CMK (cell line): ENCODE measurements around the gene RAB7B.

ENCODE experiments used
- DNase-seq: peaks from one replicate; pipeline ENCODE4 v3.0.0-alpha.2; 2010; ENCODE audit warnings: low read depth

Gene RAB7B

DNA sequence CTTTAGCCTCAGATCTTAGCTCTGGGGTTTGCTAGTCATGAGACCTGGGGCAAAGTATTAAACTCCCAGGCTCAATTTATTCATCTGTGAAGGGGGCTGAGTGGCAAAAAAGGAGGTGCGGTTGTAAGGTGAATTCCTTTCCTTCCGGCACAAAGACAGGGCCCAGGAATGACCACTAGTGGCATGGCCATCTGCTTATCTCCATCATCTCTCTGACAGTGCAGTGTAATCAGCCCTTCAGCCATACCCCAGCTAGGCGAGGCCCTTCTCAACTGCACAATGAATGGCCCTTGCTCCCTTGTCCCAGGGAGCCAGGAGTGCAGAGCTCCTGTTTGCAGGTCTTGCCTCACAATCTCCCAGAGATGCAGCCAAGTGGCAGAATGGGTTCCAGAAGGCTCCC is 54.3 kb downstream of the RAB7B start:
- DNase-seq, result no peak

DNA sequence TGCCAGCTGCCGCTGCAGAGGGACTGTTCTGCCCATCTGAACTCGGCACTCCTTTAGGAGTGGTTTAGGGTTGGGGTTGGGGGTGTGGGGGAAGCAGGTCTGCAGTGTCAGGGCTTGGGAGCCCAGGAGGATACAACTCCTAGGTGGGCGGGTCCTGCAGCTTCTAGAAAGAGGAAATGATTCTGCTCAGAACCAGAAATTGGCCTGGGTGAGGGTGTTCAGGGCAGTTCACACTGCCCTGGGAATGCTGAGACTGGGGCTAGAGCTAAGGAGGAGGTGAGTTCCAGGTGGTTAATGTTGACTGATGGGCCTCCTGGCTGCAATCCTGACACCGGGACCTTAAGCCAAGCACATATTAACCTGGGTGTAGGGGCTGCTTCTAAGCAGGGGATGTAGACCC is 55.2 kb downstream of the RAB7B start:
- no peak for DNase-seq

DNA sequence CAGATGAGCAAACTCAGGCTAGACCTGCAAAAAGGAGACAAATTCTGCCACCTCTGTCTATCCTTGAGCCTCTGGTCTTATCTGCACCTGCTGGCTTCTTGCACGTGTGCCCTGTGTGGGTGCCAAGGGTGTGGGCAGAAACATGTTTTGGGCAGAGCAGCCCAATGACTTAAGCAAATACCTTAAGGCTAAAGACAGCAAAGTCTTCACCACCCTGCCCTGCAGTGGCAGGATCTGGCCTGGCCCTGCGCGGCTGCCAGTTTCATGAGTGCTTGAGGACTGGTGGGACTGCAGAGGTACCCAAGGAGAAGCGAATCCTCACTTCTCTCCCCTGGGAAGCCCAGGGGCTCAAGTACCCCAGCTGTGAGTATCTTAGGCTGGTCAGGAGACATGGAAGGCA is 56.2 kb downstream of the RAB7B start:
- DNase-seq, result no peak

DNA sequence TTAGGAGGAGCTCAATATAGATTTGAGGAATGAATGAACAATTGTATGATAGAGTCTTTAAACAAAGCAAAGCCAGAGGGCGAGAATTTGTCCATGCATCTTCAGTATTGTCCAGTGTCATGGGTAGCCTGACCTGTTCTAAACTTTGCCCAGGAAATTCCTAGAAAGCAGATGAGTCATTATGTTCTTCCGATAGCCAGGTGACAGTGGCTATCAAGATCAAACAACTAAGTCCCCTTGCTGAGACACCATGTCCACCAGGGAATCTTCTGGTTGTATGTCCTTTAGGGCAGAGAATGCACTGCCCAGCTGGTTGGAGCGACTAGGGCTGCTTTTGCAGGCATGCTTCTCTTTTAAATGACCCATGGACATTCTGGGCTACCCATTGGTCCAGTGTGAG is 58.1 kb downstream of the RAB7B start:
- DNase-seq, result no peak

DNA sequence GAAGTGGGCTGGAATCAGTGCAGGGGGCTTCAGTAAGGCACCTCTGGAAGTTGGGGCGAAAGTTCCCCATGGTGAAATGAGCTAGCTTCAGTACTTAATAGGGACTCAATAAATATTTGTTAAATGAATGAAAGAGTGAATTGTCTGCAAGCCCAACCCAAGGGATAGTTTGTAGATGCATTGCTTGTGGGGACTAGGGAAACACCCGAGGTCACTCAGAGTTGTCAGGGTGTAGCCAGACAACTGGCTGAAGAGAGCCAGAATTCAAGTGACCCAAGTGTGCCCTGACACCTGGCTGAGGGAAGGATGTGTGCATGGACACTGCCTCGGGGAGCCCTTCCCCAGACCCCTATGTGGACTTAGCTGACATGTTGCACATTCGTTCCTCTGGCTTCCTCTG is 58.7 kb downstream of the RAB7B start:
- DNase-seq, result no peak

GRCh38 chr1:205943245-205943644 is 60.0 kb downstream of the RAB7B start, which contains the start of gene SLC26A9:
Gene SLC26A9, minus strand, starts transcription at chr1:205943456. Its CDS starts 7,636 bp downstream, at chr1:205935820.
- DNase-seq, result no peak

GRCh38 chr1:205942631-205943159 is 60.5 kb downstream of the RAB7B start:
- DNase-seq, result no peak

DNA sequence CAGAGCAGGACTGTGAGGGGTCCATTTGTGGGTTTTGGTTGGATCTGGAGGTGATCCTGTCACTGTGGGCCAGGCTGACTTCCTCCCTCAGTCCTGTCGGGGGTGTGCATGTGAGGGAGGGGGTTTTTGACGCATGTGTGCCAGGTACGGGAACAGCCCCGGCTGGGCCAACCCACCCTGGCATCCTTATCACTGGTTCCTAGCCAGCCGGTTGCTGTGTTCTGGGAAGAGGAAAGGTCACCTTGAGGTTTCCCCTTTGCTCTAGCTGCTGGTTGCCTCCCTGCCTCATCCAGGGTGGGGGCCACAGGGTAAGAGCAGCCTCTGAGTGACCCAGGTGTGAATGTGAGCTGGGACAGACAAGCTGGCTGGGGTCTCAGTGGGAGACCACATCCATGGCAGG is 62.5 kb downstream of the RAB7B start:
- DNase-seq, result no peak

DNA sequence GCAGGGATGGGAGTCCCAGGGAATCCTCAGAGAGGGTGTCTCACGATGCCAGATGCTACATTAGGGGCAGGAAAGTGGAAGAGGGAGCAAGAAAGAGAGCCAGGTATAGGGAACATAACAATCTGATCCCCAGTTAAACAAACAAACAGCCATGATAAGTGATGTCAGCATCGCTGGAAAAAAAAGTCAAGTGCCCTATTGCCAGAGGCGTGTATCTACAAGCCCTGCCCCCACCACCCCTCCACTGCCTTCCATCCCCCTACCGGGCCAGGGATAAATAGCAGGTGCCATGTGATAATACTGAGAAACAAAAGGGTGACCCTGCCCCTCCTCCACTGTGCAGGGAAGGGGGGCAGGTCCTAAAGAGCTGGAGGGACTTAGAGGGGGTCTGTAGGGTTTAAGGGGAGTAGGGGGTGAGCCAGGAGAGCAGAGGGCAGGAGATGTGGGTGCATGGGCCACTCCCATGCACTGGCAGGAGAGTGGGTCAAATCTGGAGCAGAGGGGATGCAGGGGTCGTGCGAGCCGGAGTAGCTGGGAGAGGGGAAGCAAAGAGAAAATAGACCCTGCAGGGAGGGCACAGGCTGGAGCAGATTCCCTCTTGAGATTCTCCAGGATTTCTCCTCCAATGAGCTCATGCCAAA is 63.4 kb downstream of the RAB7B start:
- DNase-seq, result no peak

DNA sequence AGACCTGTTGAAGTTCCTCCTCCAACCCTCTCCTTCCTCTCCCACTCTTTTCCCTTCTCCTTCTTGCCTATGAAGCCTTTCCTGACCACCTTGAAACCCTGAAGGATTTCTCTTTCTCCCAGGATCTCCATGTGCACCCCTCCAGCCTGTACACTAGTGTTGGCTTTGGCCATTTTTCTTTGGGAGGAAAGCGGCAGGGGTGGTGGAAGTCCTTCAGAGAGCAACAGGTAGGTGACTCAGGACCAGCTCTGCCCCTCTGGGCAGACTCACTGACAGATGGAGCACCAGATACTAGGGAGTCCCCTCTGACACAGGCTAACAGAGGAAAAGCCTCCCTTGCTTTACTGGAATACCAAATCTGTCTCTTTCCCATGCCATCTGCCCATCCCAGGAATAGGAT is 64.5 kb downstream of the RAB7B start:
- DNase-seq, result no peak

GRCh38 chr1:205936846-205937586 is 66.2 kb downstream of the RAB7B start:
- no peak for DNase-seq

DNA sequence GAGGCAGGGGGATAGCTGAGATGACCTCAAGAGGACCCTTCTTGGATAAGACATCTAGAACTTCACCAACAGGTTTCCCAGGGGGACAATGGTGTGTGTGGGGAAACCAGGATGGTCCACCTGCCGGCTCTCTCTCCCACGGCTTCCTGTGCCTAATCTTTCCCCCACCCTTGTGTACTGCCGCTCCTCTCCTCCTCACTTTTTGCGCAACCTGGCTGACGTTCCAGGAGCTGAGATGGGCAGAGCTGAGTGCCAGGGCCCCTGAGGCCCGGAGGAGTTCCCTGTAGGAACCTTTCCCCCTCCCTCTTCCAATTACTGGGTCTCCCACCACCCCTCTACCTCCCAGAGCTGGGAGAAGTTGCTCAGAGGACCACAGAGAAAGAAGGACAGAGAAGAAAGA is 66.9 kb downstream of the RAB7B start:
- DNase-seq, result no peak

DNA sequence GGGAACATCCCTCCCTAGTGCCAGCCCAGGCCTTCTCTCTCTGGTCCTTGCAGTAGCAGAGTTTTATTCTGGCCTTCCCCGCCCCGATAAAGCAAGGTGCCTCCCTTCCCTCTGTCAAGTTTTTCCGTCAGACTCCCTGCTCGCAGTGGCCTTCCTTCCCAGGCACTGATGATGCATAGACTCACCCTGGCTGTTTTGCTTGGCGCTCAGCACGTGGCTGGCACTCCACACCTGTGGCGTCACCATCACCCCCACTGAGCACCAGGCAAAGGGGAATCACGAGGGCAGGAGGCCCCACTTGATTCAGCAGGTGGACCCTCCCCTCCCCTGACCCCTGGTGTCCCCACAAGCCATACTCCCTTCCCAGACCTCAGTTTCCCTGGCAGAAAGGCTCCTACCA is 67.3 kb downstream of the RAB7B start:
- no peak for DNase-seq

DNA sequence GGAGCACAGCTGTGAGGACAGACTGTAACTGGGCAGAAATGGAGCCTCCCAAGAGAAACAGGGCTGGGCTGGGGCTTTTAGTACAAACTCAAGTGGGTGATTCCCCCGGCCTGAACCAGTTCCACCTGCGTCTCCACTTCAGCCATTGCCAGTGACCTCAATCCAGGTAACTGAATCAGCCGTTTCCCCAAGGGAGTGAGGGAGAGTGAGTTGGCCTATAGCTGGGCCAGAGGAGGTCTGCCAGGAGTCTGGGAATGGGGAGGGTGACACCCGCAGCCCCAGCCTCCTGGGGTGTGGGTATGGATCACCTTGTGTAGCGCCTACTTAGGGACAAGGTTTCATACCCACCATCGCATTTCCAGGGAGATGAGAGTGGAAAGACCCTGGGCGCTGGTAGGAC is 68.4 kb downstream of the RAB7B start:
- no peak for DNase-seq

- no peak for DNase-seq
These were observed 69.2 kb downstream of the RAB7B start for GRCh38 chr1:205933671-205934618.

GRCh38 chr1:205932776-205933175 is 70.4 kb downstream of the RAB7B start:
- DNase-seq, result no peak

DNA sequence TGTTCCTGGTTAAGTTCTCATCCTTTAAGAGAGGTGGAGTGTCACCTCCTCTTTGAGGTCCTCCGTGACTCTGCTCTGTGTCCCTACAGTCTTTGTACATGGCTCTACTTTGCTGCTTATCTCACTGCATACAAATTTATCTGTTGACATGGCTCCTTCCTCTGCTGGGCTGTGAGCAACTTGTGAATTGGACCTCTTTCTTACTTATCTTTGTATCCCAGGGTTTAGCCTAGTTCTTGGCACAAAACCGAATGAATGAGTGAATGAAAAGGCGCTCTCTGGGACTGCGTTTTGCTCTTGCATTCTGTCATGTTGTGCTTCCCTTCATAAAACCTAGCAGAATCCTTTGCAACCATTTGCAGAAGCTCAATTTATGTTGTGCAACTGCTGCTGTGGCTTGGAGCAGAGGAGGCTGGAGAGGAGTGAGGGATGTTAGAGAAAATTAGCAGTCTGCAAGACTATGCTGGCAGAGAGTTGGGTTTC is 72.4 kb downstream of the RAB7B start:
- no peak for DNase-seq

- no peak for DNase-seq
These were observed 73.0 kb downstream of the RAB7B start for GRCh38 chr1:205930195-205930577.

DNA sequence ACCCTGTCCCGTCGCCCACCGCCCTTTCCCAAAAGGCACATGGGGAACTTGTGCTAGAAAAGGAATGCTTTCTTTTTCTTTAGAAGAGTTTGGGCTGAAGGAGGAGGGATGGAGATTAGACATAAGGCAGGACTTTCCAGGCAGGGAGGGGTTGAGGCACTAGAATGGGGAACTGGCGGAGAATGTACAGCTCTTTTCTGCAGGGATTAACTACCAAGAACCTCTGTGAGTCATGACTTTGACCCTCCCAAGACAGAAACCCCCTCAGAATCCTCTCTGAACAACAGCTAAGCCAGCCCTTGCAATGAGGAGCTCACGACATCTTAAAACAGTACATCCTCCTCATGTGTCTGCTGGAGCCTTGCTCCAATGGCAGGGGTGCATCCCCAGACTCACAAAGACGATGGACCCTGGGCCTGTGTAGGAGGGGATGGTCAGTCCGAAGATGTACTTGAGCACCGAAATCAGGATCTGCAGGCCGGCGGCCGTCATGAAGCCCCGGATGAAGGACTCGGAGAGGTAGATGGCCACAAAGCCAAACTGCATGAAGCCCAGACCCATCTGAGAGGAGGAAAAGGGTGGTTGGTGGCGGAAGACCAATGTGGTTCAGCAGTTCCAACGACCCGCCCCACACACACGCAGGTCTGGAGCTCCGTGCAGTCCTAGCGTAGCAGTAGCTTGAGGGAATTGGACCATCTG is 73.5 kb downstream of the RAB7B start:
- no peak for DNase-seq

- DNase-seq, result no peak
These were observed 74.9 kb downstream of the RAB7B start for GRCh38 chr1:205928317-205928716.

DNA sequence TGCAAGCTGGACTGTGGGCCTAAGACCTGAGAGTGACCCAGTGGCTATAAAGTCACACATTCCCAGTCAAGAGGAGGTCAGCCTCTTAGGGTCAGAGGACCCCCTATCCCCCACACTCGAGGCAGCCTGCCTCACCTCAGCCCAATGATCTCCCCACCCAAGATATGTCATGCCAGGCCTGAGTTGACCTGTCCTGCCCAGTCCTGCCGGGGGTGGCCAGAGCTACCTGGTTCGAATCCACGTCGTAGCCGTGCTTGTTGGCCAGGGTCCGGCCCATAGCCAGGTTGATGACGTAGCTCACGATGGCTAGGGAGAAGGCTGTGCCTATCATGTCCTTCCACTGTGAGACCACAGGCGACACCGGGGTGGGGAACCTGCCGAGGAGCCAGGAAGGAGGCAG is 75.5 kb downstream of the RAB7B start:
- no peak for DNase-seq

DNA sequence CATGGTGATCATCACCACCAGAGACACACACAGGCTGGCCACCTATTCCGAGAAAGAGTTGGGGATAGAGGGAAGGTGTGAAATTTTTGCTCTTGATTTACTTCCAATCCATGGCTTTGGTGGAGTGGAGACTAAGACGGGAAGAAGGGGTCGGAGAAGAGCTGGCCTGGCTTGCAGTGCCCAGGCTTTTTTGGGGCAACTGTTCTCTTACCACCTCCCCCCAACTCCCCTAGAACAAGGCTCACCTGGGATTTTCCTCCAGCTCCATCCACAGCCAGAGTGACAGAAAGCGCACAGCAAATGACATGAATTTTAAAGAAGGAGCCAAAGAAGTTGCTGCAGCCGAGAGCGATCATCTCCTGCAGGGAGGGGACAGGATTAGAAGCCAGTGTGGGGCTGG is 75.9 kb downstream of the RAB7B start:
- no peak for DNase-seq
